BE2C (cell line): ENCODE measurements around the gene SLC39A7.

Experiments
- DNase-seq: peaks from one replicate; pipeline ENCODE4 v3.0.0-alpha.2; 2020
- H3K27me3 ChIP-seq: fragments of 250-450 bp; sonication (Bioruptor Pico); 2 replicates; pipeline ENCODE4 v1.5.1; 2020; ENCODE audit warnings: mild to moderate bottlenecking
- H3K36me3 ChIP-seq: fragments of 250-450 bp; sonication (Bioruptor Pico); 2 replicates; pipeline ENCODE4 v1.5.1; 2020; ENCODE audit warnings: mild to moderate bottlenecking
- H3K4me1 ChIP-seq: fragments of 250-450 bp; sonication (Bioruptor Pico); 2 replicates; pipeline ENCODE4 v1.5.1; 2020
- H3K4me3 ChIP-seq: 2 replicates; pipeline ENCODE4 v1.5.1; 2011; ENCODE audit warnings: low read depth, low read length
- H3K9me3 ChIP-seq: fragments of 250-450 bp; sonication (Bioruptor Pico); 2 replicates; pipeline ENCODE4 v1.5.1; 2020
- TF ChIP-seq, protein P1 (sequence below): IDR thresholded peaks from 2 replicates; pipeline ENCODE4 v1.5.1; 2012; ENCODE audit warnings: mild to moderate bottlenecking, low read depth, low read length

Gene SLC39A7

DNA sequence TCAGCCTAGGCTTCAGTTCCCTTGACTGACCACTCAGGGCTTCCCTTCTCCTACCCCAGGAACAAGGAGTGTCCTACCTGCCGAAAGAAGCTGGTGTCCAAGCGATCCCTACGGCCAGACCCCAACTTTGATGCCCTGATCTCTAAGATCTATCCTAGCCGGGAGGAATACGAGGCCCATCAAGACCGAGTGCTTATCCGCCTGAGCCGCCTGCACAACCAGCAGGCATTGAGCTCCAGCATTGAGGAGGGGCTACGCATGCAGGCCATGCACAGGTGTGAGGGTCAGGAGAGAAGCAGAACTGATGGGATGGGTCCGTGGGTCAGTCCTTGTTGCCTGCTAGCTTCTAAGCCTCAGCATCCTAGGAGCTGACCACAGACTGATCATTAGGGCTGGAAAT lies 9.2 kb downstream of the SLC39A7 start:
- H3K27me3 ChIP-seq: peaks cover 18% of the 10 kb centered on the region
- DNase-seq: no peak
- no peaks in the 10 kb centered on the region for H3K9me3 ChIP-seq
- H3K4me1 ChIP-seq: no peaks in the 10 kb centered on the region; the same call in 1 of the 2 replicates
- H3K4me3 ChIP-seq: no peak overlapping the region
- TF ChIP-seq, protein P1, sequence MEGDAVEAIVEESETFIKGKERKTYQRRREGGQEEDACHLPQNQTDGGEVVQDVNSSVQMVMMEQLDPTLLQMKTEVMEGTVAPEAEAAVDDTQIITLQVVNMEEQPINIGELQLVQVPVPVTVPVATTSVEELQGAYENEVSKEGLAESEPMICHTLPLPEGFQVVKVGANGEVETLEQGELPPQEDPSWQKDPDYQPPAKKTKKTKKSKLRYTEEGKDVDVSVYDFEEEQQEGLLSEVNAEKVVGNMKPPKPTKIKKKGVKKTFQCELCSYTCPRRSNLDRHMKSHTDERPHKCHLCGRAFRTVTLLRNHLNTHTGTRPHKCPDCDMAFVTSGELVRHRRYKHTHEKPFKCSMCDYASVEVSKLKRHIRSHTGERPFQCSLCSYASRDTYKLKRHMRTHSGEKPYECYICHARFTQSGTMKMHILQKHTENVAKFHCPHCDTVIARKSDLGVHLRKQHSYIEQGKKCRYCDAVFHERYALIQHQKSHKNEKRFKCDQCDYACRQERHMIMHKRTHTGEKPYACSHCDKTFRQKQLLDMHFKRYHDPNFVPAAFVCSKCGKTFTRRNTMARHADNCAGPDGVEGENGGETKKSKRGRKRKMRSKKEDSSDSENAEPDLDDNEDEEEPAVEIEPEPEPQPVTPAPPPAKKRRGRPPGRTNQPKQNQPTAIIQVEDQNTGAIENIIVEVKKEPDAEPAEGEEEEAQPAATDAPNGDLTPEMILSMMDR: no peak
- no peaks in the 10 kb centered on the region for H3K36me3 ChIP-seq

DNA sequence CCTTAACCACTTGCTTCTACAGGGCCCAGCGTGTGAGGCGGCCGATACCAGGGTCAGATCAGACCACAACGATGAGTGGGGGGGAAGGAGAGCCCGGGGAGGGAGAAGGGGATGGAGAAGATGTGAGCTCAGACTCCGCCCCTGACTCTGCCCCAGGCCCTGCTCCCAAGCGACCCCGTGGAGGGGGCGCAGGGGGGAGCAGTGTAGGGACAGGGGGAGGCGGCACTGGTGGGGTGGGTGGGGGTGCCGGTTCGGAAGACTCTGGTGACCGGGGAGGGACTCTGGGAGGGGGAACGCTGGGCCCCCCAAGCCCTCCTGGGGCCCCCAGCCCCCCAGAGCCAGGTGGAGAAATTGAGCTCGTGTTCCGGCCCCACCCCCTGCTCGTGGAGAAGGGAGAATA lies 10.5 kb downstream of the SLC39A7 start:
- no peak for DNase-seq
- peaks cover 18% of the 10 kb centered on the region for H3K27me3 ChIP-seq

DNA sequence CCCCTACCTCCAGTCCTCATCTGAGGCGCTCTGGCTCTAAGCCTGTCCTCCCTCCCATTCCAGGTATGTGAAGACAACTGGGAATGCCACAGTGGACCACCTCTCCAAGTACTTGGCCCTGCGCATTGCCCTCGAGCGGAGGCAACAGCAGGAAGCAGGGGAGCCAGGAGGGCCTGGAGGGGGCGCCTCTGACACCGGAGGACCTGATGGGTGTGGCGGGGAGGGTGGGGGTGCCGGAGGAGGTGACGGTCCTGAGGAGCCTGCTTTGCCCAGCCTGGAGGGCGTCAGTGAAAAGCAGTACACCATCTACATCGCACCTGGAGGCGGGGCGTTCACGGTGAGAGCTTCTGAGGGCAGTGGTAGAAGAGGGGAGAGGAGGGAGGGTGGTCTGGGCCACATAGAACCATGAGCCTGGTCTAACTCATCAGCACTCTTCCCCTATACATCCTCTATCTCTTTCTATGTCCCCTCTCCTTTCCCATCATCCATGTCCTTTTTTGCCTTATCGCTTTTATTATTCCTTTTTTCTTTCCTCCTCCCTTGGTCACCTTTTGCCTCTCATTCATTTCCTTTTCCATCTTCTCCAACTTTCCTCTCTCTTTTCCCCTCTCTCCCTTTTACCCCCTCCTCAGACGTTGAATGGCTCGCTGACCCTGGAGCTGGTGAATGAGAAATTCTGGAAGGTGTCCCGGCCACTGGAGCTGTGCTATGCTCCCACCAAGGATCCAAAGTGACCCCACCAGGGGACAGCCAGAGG lies 11.2 kb downstream of the SLC39A7 start:
- TF ChIP-seq, protein P1: no peak
- peaks cover 18% of the 10 kb centered on the region for H3K27me3 ChIP-seq
- no peaks in the 10 kb centered on the region for H3K36me3 ChIP-seq
- no peaks in the 10 kb centered on the region for H3K4me1 ChIP-seq
- H3K9me3 ChIP-seq: no peaks in the 10 kb centered on the region
- no peak for DNase-seq
- H3K4me3 ChIP-seq: no peak overlapping the region

More for the DNA sequence above, 10.5 kb downstream of the SLC39A7 start:
- H3K36me3 ChIP-seq: no peaks in the 10 kb centered on the region
- H3K4me1 ChIP-seq: no peaks in the 10 kb centered on the region
- H3K9me3 ChIP-seq: no peaks in the 10 kb centered on the region
- no peak overlapping the region for H3K4me3 ChIP-seq
- TF ChIP-seq, protein P1: no peak

DNA sequence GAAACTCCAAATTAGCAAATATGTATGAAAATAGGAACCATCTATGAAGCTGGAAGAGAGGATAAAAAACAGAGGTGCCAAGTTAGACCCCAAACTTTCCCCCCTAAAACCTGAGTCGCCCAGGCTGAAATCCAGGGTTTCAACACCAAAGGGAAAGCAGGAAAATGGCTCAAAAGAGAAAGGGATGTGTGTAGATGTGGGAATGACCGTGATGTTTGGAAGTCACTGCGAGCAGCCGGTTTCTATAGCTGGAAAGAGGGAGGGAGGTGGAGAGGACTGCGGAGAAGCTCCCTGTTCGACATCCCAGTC lies 12.1 kb downstream of the SLC39A7 start:
- Histone ChIP-seq H3K27me3 (peaks cover 18% of the 10 kb centered on the region), H3K4me3 (peak overlapping the region; percentile 37), H3K9me3 (no peaks in the 10 kb centered on the region), H3K4me1 (no peaks in the 10 kb centered on the region), H3K36me3 (no peaks in the 10 kb centered on the region)
- DNase-seq: no peak
- TF ChIP-seq, protein P1: no peak

DNA sequence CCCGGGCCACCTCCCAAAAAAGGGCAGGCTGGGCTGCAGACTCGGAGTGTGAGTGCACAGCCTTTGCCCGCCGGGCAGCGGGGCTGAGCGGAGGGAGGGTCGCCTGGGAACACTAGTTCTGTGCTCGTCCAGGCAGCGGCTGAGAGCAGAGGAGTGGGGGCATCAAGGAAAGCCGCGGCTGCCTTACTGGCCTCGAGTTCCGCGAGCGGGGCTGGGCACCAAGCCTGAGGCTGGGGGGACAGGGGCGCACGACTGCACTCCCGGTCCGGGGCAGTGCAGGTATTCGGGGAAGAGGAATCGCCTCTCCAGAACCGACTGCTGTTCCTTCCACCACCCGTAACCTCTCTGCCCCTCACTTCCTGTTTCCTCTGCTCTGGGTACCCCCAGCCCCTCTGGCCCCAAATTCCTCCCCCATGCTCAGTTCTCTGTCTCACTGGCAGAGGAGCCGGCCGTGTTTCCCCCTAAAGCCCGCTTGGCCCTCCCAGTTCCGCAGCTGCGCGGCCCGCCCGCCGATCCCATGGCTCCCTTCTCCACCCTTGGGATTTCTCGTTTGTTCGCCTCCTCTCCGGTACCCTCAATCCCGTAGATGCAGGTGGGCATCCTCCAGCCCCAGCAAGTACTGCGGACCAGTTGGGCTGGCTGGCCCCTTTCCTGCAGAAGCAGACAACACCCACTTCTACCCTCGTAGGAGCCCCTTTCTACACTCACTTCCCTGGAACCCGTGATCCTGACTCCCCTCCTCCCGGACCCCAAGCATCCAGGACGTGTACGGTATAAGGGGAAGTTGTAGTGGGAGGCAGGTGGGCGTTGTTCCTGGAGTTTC lies 12.7 kb downstream of the SLC39A7 start:
- Histone ChIP-seq H3K27me3 (peaks cover 18% of the 10 kb centered on the region), H3K36me3 (no peaks in the 10 kb centered on the region), H3K9me3 (no peaks in the 10 kb centered on the region), H3K4me1 (no peaks in the 10 kb centered on the region), H3K4me3 (peak overlapping the region; percentile 37)
- TF ChIP-seq, protein P1: no peak
- DNase-seq: peak; percentile 34

DNA sequence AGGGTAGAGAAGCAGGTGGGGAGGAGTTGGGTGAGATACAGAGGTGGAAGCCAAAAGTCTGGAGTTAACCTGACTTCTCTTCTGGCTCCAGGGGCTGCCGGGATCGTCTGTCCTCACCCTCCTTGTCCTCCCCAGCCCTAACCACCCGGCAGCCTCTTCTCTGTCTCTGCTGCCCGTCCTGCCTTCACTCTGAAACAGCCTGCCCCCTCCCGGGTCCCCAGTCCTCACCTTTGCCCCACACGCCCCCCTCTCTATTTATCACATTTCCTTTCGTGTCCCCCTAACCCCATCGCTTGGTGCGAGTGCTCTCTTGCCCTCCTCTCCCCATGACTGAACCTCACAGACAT lies 13.3 kb downstream of the SLC39A7 start:
- TF ChIP-seq, protein P1: no peak
- Histone ChIP-seq H3K27me3 (peaks cover 18% of the 10 kb centered on the region), H3K4me1 (no peaks in the 10 kb centered on the region), H3K9me3 (no peaks in the 10 kb centered on the region), H3K4me3 (peak overlapping the region; percentile 37; the same call in 1 of the 2 replicates), H3K36me3 (no peaks in the 10 kb centered on the region)
- DNase-seq: no peak
